Type B pancreatic cell (in vitro differentiated cells): ENCODE measurements around the gene ADGRV1. TPM values are rescaled to one million over a fixed set of nuclear protein-coding genes. Genes with fewer than 3 reads are reported as not detected.

Source experiments
- DNase-seq: peaks from one replicate; pipeline ENCODE4 v3.0.0; 2021; ENCODE audit warnings: mixed read lengths; ENCODE audit not compliant: unreplicated experiment; ENCODE audit errors: extremely low spot score
- H3K27ac Mint-ChIP-seq: 2 replicates; pipeline ENCODE4 v1.8.0; 2021; ENCODE audit warnings: mild to moderate bottlenecking, mixed read lengths
- H3K27me3 Mint-ChIP-seq: 2 replicates; pipeline ENCODE4 v1.8.0; 2021; ENCODE audit warnings: mixed read lengths
- H3K36me3 Mint-ChIP-seq: 2 replicates; pipeline ENCODE4 v1.8.0; 2021; ENCODE audit warnings: mixed read lengths
- H3K4me1 Mint-ChIP-seq: one replicate; pipeline ENCODE4 v1.8.0; 2021; ENCODE audit warnings: mixed read lengths; ENCODE audit not compliant: unreplicated experiment
- H3K4me3 Mint-ChIP-seq: 2 replicates; pipeline ENCODE4 v1.8.0; 2021; ENCODE audit warnings: mild to moderate bottlenecking, mixed read lengths
- H3K9me3 Mint-ChIP-seq: 2 replicates; pipeline ENCODE4 v1.8.0; 2021; ENCODE audit warnings: mixed read lengths
- total RNA-seq: library from RNA; stranded (reverse); gene quantifications from 2 replicates; pipeline ENCODE4 v1.2.1, GENCODE V29; 2021; ENCODE audit warnings: low replicate concordance
- TF ChIP-seq, protein P1 (sequence below): fragments of 200-600 bp; sonication (generic); conservative IDR thresholded peaks from 2 replicates; pipeline ENCODE4 v1.5.0; 2021; ENCODE audit warnings: antibody characterized with exemption, mild to moderate bottlenecking

ADGRV1 gene
- total RNA-seq, 1 donor from 2014 or later: 29.5 TPM

DNA sequence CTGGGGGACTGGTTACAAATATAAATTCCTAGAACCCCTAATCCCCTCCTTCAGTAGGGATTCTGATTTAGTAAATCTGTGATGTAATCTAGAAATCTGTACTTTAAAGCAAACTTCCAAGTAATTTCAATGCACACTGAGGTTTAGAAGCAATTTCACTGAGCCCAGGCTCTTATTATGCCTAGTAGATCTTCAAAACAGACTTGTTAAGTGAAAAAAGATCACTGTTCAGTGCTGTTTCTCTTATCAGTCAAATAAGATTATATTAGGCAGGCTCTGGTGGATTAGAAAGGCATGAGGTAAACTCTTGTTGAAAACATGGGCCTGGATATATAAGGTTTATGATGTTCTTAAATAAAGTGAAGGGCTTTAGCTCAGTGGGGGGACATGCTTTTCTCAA lies 293.9 kb downstream of the ADGRV1 start:
- Mint-ChIP-seq H3K27me3 (no peaks in the 10 kb centered on the region), H3K4me3 (no peak overlapping the region), H3K36me3 (no peaks in the 10 kb centered on the region), H3K4me1 (no peaks in the 10 kb centered on the region), H3K27ac (no peak overlapping the region), H3K9me3 (no peaks in the 10 kb centered on the region)
- DNase-seq: no peak
- TF ChIP-seq, protein P1, sequence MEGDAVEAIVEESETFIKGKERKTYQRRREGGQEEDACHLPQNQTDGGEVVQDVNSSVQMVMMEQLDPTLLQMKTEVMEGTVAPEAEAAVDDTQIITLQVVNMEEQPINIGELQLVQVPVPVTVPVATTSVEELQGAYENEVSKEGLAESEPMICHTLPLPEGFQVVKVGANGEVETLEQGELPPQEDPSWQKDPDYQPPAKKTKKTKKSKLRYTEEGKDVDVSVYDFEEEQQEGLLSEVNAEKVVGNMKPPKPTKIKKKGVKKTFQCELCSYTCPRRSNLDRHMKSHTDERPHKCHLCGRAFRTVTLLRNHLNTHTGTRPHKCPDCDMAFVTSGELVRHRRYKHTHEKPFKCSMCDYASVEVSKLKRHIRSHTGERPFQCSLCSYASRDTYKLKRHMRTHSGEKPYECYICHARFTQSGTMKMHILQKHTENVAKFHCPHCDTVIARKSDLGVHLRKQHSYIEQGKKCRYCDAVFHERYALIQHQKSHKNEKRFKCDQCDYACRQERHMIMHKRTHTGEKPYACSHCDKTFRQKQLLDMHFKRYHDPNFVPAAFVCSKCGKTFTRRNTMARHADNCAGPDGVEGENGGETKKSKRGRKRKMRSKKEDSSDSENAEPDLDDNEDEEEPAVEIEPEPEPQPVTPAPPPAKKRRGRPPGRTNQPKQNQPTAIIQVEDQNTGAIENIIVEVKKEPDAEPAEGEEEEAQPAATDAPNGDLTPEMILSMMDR: no peak

DNA sequence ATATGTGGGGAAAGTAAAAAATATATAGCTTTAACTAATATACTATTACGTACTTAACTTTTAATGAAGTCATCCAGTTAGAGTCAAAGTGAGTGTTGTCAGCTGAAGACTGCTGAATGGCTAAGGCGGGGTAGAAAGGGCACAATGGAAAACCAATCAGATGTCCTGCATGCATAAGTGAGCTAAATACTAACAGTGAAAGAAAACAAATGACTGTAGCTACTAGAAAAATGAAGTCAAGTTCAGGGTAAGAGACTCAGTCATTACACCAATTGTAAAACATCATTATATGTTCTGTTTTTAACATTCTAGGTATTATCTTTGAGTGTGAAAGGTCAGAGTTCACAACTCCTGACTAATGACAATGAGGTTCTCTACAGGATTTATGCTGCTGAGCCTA lies 295.2 kb downstream of the ADGRV1 start:
- no peaks in the 10 kb centered on the region for H3K36me3 Mint-ChIP-seq
- H3K9me3 Mint-ChIP-seq: no peaks in the 10 kb centered on the region
- H3K4me1 Mint-ChIP-seq: no peaks in the 10 kb centered on the region
- DNase-seq: no peak
- no peaks in the 10 kb centered on the region for H3K27me3 Mint-ChIP-seq
- H3K4me3 Mint-ChIP-seq: no peak overlapping the region
- no peak overlapping the region for H3K27ac Mint-ChIP-seq
- TF ChIP-seq, protein P1: no peak

DNA sequence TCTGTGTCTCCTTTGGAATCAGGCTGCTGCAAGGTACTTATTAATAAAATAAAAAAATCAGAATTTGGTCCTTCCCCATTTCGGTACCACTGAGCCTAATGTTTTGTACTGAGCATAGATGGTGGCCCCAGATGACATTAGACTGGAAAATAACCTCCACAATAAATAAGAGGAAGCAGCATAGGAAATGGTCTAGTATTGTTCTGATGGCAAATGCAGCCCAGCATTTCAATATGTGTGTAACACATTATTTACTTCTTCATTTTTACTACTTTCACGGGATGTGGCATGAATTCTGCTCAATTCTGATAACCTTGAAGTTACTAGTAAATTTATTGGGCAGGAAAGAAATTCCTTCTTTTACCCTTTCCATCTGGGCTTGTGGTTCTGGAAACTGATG lies 295.6 kb downstream of the ADGRV1 start:
- Mint-ChIP-seq H3K9me3 (no peaks in the 10 kb centered on the region), H3K36me3 (no peaks in the 10 kb centered on the region), H3K27me3 (no peaks in the 10 kb centered on the region), H3K4me1 (no peaks in the 10 kb centered on the region), H3K4me3 (no peak overlapping the region), H3K27ac (no peak overlapping the region)
- no peak for DNase-seq
- TF ChIP-seq, protein P1: no peak

DNA sequence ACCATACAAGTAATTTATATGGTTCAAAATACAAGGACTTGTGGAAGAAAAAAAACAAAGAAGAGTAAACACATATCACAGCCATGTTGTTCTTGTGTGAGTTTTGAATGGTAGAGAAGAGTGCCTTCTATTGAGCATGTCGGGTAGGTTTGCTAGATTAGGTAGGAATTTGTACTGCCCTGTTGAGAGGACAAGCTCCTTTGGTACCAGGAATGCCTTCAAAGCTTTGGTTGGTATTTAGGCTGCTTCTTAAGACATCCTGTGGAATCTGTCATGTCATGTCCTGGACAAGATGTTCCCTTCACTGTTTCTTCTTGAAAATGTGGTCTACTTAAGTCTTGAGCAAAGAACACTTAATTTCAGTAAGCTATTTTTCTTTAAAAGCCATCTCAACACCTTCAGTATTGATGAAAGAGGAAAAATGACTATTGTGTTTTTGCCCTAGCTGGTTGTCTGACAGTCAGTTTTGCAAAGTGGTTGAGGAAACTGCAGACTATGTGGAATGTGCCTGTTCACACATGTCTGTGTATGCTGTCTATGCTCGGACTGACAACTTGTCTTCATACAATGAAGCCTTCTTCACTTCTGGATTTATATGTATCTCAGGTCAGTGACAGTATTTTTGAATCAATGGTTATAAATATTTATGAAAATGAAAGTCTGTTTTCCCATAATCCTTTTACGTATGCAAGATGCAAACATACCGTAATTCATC lies 296.9 kb downstream of the ADGRV1 start:
- Mint-ChIP-seq H3K27ac (no peak overlapping the region), H3K36me3 (no peaks in the 10 kb centered on the region), H3K9me3 (no peaks in the 10 kb centered on the region), H3K4me3 (no peak overlapping the region), H3K4me1 (no peaks in the 10 kb centered on the region), H3K27me3 (no peaks in the 10 kb centered on the region)
- TF ChIP-seq, protein P1: no peak
- DNase-seq: no peak

DNA sequence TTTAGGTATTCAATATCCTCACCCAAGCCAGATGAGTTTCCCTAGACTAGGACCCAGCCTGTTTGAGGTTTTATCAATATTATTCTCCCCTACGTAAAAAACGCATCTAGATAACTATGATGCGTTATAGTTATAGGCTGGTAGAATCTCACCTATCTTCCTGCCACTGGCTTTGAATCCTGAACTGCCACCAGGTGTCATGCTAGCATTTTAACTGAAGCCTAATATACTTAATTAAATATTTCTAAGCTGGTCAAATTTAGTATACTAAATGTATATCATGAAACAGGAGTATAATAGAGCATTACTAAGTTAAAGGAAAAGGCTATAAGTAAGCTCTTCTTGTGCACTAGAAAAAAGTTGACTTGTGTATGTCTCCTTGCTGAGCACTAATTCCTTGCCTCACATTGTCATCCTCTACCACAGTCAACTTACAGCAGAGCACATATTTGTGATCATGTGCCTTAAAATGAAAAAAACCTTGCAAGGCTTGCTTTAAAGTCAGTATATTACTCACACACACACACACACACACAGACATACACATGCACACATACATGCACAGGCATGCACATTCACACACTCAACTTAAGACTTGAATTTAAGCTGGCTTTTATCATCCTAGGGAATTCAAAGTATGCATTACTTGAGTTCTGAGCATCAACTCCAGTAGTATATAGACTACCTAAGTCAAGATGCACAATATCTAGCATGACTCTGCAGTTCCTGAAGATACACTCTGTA lies 303.4 kb downstream of the ADGRV1 start:
- H3K4me3 Mint-ChIP-seq: no peak overlapping the region
- H3K9me3 Mint-ChIP-seq: no peaks in the 10 kb centered on the region
- TF ChIP-seq, protein P1: no peak
- H3K27ac Mint-ChIP-seq: no peak overlapping the region
- no peaks in the 10 kb centered on the region for H3K36me3 Mint-ChIP-seq
- H3K27me3 Mint-ChIP-seq: no peaks in the 10 kb centered on the region
- no peaks in the 10 kb centered on the region for H3K4me1 Mint-ChIP-seq
- no peak for DNase-seq
